ENCODE measurements around the gene PDGFB. TPM values are rescaled to one million over a fixed set of nuclear protein-coding genes. Genes with fewer than 3 reads are reported as not detected.

PDGFB gene
- total and polyA plus RNA-seq, 9 of the 15 experiments (the other 6 are each of a cell fraction or from before 2014, with no cell fraction given), result 0.07 to 4.0 (median 0.48) TPM; not detected in 1

- TF ChIP-seq ZMIZ1 (IDR thresholded peaks at IDR 0.05; ENCODE audit: low read depth in 2 of 2, low read length in 2 of 2) (peak in 1 of 2 experiments; percentile 69; a peak in 1 of 4 replicates), POLR2A (conservative IDR thresholded peaks at IDR 0.05) (0 out of 2 replicates have a peak, but pooled peaks have one; percentile 43), MED1 (CRISPR knock-in tag; IDR thresholded peaks at IDR 0.05; ENCODE audit: borderline replicate concordance) (no peak), BHLHE40 (IDR thresholded peaks at IDR 0.05; ENCODE audit: low read length) (peak; percentile 76), ZNF76 (CRISPR knock-in tag; IDR thresholded peaks at IDR 0.05; ENCODE audit: borderline replicate concordance) (peak; percentile 38), TEAD2 (tag; IDR thresholded peaks at IDR 0.05) (0 out of 2 replicates have a peak, but pooled peaks have one; percentile 2), ZNF165 (CRISPR knock-in tag; IDR thresholded peaks at IDR 0.05; ENCODE audit: borderline replicate concordance) (no peak), ARID4B (CRISPR knock-in tag; IDR thresholded peaks at IDR 0.05) (no peak), LCOR (CRISPR knock-in tag; IDR thresholded peaks at IDR 0.05) (0 out of 2 replicates have a peak, but pooled peaks have one; percentile 33), CXXC5 (CRISPR knock-in tag; IDR thresholded peaks at IDR 0.05) (peak; percentile 66), KAT2B (IDR thresholded peaks at IDR 0.05; ENCODE audit: low read depth, low read length) (no peak), MTA3 (IDR thresholded peaks at IDR 0.05; ENCODE audit: borderline replicate concordance) (peak; percentile 95), TRIM24 (IDR thresholded peaks at IDR 0.05) (peak in 1 of 2 experiments; percentile 76; a peak in 2 of 4 replicates), MTA2 (IDR thresholded peaks at IDR 0.05; ENCODE audit: low read depth) (peak; percentile 48), EP400 (IDR thresholded peaks at IDR 0.05) (peak; percentile 69), RB1 (IDR thresholded peaks at IDR 0.05; ENCODE audit: low read depth) (peak; percentile 42; the same call in 1 of the 2 replicates), HDAC2 (IDR thresholded peaks at IDR 0.05) (peak; percentile 61; the same call in 1 of the 2 replicates), DMBX1 (CRISPR knock-in tag; IDR thresholded peaks at IDR 0.05; ENCODE audit: borderline replicate concordance) (peak; percentile 63), ZNF740 (CRISPR knock-in tag; IDR thresholded peaks at IDR 0.05) (no peak), ZNF740 (tag; IDR thresholded peaks at IDR 0.05) (no peak)
Measured at GRCh38 chr22:39283322-39284141, 38.8 kb upstream of the PDGFB start (continued).

Data from K562 (cell line).